Muscle of leg (tissue), 11 donors: ENCODE results near the gene ANKRD44. TPM values are rescaled to one million over a fixed set of nuclear protein-coding genes. Genes with fewer than 3 reads are reported as not detected.
"Not testable (repeated sequence)": the region's sequence is repeated elsewhere in the genome, so short reads cannot be mapped to it uniquely, and the experiment has no call there.

Experiments used
- DNase-seq: peaks from one replicate; pipeline ENCODE4 v3.0.0; 2013
- H3K27ac ChIP-seq: one replicate; pipeline ENCODE4 v1.5.1; 2013; ENCODE audit warnings: mild to moderate bottlenecking, low read length, control low read depth
- H3K27me3 ChIP-seq: one replicate; pipeline ENCODE4 v1.6.1; 2013; ENCODE audit warnings: low read length; ENCODE audit not compliant: control insufficient read depth, insufficient read depth
- H3K36me3 ChIP-seq: one replicate; pipeline ENCODE4 v1.6.1; 2013; ENCODE audit warnings: low read length; ENCODE audit not compliant: control insufficient read depth, insufficient read depth
- H3K4me1 ChIP-seq: one replicate; pipeline ENCODE4 v1.6.1; 2013; ENCODE audit warnings: low read length; ENCODE audit not compliant: control insufficient read depth, insufficient read depth
- H3K4me3 ChIP-seq: one replicate; pipeline ENCODE4 v1.5.1; 2013; ENCODE audit warnings: low read length, control low read depth
- H3K9me3 ChIP-seq: replicated peaks from 2 replicates; pipeline ENCODE4 v1.6.1; 2013; ENCODE audit warnings: low read depth, low read length; ENCODE audit not compliant: control insufficient read depth
- WGBS: methylation state at CpG from one replicate; pipeline ENCODE4 v1.1.5; 2013; ENCODE audit warnings: missing lambda C conversion rate; ENCODE audit not compliant: insufficient coverage; 5-methylcytosine and 5-hydroxymethylcytosine counted together
- polyA plus RNA-seq, 8 donors: library from polyadenylated mRNA; unstranded; fragments of 120-200 nt; gene quantifications; one replicate each; pipeline versions ENCODE4 v1.2.1 to v1.2.3, GENCODE V29; 2013; ENCODE audit warnings: inconsistent platforms in 1 of 8, low replicate concordance in 1 of 8; ENCODE audit not compliant: insufficient read length in 8 of 8, insufficient read depth in 1 of 8
- total RNA-seq: library from RNA; stranded (reverse); fragments of 120-200 nt; gene quantifications from one replicate; pipeline ENCODE4 v1.2.4, GENCODE V29; 2013

The ANKRD44 gene
- total and polyA plus RNA-seq, 9 donors, result 10.6 to 26.3 (median 15.6) TPM

DNA sequence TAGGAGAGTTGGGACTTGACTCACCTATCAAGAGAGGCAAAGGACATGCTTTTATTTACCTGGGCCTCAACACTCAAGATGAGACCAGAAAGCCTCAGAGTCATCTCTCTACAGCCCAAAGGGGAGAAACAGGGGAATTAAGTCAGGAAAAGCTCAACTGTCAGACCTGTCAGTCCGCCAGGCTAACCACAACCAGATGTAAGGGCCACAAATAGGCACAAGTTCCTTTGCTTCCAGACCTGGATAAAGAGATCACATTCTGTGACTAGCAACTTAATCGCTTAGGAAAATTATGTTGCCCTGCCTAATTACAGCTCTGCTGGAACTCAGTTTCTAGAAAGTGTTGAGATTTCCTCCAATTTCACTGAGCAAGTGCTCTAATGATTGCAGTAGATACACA is 67.9 kb downstream of the ANKRD44 start:
- H3K4me1 ChIP-seq, result peaks cover 5% of the 10 kb centered on the region
- WGBS, result no CpG with 5 or more reads among the region's 2 CpGs
- H3K27ac ChIP-seq, result no peak overlapping the region
- DNase-seq, result no peak
- H3K4me3 ChIP-seq, result no peak overlapping the region
- H3K9me3 ChIP-seq, result no peaks in the 10 kb centered on the region
- no peaks in the 10 kb centered on the region for H3K27me3 ChIP-seq
- H3K36me3 ChIP-seq, result no peaks in the 10 kb centered on the region

DNA sequence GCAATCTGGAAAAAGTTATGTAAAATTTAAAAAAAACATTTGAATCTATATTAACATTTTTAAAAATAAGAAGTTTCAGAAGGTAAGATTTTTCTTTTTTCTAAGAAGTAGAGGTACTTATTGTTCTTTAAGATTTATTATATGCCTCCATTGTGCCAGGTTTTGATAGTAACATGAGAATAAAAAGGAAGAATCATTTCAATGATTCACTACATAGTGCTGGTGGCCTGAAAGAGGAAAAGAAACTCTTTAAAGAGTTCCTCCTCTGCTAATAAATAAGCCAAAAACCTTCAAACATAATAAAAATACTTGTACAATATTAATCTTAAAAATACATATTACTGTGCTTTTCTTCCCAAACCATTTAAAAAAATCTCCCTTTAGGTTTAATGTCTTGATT is 69.0 kb downstream of the ANKRD44 start:
- no peak for DNase-seq
- Histone ChIP-seq H3K9me3 (no peaks in the 10 kb centered on the region), H3K4me1 (peaks cover 5% of the 10 kb centered on the region), H3K27ac (no peak overlapping the region), H3K27me3 (no peaks in the 10 kb centered on the region), H3K4me3 (no peak overlapping the region), H3K36me3 (no peaks in the 10 kb centered on the region)

DNA sequence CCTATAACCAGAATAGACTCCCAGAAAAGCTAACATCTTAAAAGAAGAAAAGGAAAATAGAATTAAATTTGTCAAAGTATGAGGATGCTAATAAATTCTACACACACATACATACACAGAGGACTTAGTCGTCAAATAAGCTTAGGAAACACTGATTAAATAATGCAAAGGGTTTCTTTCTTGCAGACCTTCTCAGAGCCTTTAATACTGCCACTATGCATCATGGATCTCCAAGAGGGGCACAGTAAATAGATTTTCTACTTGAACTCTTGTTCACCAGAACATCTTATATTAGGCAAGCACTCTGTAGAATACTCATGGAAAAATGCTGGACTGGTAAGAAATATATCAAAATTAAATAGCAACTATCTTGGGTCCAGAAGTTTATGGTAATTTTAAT is 69.4 kb downstream of the ANKRD44 start:
- WGBS, result no CpG with 5 or more reads among the region's 1 CpG
- H3K27ac ChIP-seq, result no peak overlapping the region
- DNase-seq, result no peak
- H3K27me3 ChIP-seq, result no peaks in the 10 kb centered on the region
- peaks cover 5% of the 10 kb centered on the region for H3K4me1 ChIP-seq
- no peaks in the 10 kb centered on the region for H3K36me3 ChIP-seq
- H3K4me3 ChIP-seq, result no peak overlapping the region
- H3K9me3 ChIP-seq, result no peaks in the 10 kb centered on the region

DNA sequence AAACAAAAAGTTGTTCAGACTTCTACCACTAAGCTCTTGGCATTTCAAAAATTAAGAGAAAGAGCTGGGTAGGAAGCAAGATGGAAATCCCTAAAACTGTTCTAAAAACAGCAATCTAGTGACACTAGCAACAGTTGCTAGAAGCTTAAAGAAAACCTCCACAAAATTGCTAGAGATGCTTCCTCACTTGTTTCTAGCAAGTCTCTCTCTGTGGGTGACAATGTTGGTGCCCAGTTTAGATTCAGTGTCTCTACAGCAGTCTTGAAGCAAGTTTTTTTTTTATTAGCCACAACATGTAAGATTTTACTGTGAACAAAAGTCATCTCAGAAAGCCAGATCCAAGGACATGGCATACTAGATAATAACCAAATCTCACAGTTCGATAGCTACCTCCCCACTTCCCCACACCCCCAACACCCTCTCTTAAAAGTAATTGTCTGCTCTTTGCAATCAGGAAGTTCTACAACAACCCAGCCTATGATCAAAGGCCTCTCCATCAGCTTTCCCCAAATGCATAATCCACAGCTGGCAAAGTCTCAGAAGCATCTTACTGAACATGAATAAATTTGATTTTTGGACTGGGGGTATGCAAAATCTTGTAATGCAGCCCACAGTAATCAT is 70.0 kb downstream of the ANKRD44 start:
- 55% methylated on average over 1 of the region's 1 CpG for WGBS
- DNase-seq, result no peak
- Histone ChIP-seq H3K4me1 (peaks cover 5% of the 10 kb centered on the region), H3K9me3 (no peaks in the 10 kb centered on the region), H3K36me3 (no peaks in the 10 kb centered on the region), H3K27ac (no peak overlapping the region), H3K27me3 (no peaks in the 10 kb centered on the region), H3K4me3 (no peak overlapping the region)

DNA sequence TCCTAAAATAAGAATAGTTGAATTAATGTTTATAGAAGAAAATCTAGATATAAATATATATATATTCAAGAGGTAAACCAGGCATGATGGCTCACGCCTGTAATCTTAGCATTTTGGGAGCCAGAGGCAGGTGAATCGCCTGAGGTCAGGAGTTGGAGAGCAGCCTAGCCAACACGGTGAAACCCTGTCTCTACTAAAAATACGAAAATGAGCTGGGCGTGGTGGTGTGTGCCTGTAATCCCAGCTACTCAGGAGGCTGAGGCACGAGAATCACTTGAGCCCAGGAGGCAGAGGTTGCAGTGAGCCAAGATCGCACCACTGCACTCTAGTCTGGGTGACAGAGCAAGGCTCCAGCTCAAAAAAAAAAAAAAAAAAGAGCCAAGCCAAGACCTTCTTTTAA is 70.6 kb downstream of the ANKRD44 start:
- H3K36me3 ChIP-seq, H3K27ac ChIP-seq, H3K27me3 ChIP-seq, H3K4me1 ChIP-seq, DNase-seq, H3K4me3 ChIP-seq, H3K9me3 ChIP-seq: not testable (repeated sequence)
- WGBS, result 54% methylated on average over 5 of the region's 7 CpGs

DNA sequence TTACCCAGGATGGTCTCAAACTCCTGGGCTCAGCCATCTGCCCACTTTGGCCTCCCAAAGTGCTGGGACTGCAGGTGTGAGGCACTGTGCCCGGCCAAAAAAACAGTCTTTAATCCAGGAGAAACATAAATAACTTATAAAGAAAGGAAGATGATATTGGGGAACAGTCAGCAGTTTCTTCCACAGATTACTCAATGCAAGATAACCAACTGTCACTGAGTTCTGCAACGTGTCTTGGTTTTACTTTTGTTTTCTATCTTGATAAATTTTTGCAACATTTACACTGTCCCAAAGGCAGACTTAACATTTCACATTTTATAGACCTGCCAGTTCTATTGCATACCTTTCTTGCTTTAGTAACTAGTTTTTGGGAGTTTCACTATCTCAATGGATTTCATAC is 71.1 kb downstream of the ANKRD44 start:
- no peak overlapping the region for H3K27ac ChIP-seq
- WGBS, result no CpG with 5 or more reads among the region's 2 CpGs
- no peaks in the 10 kb centered on the region for H3K36me3 ChIP-seq
- H3K9me3 ChIP-seq, result no peaks in the 10 kb centered on the region
- peaks cover 5% of the 10 kb centered on the region for H3K4me1 ChIP-seq
- no peaks in the 10 kb centered on the region for H3K27me3 ChIP-seq
- no peak overlapping the region for H3K4me3 ChIP-seq
- no peak for DNase-seq

DNA sequence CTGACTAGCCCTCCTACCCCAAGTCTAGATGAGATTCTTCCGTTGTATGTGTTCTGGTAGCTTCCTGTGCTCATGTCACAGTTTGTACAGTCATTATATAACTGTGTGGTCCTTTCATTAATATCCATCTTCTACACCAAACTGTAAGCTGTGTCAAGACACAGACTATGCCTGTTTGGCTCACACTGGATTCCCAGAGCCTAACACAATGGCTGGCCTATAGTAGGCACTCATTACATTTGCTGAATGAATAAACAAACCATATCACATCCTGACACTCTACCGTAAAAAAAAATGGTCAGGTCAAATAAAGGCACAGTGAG is 72.6 kb downstream of the ANKRD44 start:
- Histone ChIP-seq H3K27ac (no peak overlapping the region), H3K4me1 (peaks cover 5% of the 10 kb centered on the region), H3K27me3 (no peaks in the 10 kb centered on the region), H3K4me3 (no peak overlapping the region), H3K9me3 (no peaks in the 10 kb centered on the region), H3K36me3 (no peaks in the 10 kb centered on the region)
- no CpG with 5 or more reads among the region's 2 CpGs for WGBS
- no peak for DNase-seq

DNA sequence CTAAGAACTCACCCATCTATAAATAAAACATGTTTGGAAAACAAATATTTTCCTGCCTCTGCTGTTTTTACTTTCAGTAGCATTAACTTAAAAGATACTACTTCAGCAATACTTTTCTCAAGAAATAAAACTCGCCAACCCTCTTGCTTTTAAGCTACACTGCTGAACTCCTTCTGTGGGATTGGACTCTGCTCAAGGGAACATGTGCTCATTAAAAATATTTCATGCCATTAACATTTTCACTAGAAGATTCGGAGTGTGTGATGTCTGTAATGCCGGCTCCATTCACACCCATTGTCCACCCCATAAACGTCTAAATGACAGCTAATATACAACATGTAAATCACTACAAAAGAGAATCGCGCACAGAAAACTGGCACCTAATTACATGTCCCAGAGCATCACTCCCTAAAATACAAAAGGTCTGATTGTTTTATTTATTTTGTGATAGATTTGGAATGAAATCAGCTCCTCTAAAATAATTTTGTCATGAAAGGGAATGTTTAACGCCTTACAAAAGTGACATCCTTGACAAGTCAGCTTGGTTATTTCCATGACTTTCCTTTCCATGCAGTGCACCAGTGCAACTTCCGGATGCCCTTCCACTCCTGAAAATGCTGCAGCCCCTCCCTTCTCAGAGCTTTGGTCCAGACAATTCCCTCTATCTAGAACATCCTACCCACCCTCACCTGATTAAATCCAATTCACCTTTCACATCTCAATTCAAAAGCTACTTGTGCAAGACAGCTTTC is 73.1 kb downstream of the ANKRD44 start:
- Histone ChIP-seq H3K36me3 (no peaks in the 10 kb centered on the region), H3K9me3 (no peaks in the 10 kb centered on the region), H3K27me3 (no peaks in the 10 kb centered on the region), H3K4me1 (peaks cover 2% of the 10 kb centered on the region), H3K27ac (no peak overlapping the region), H3K4me3 (no peak overlapping the region)
- DNase-seq, result no peak
- 98% methylated on average over 4 of the region's 8 CpGs for WGBS

DNA sequence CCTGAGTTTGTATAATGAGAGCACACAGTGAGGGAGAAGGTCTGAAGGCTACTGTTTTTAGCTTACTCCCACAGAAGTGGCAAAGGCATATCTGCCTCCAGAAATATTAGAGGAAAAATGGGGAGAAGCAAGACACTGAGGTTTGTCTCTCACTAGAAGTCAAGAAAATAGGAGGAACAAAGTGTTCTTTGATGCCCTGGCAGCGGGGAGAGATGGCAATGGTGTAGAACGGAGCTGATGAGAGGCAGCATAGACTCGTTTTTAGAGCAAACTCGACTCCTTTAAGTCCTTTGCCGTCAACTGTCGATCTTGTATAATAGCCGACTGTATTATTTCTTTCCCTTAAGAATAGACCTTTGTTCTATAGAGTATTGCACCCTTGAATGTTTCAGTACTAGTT is 73.8 kb downstream of the ANKRD44 start:
- H3K27ac ChIP-seq, result no peak overlapping the region
- H3K4me1 ChIP-seq, result peaks cover 2% of the 10 kb centered on the region
- no peaks in the 10 kb centered on the region for H3K36me3 ChIP-seq
- 80% methylated on average over 3 of the region's 7 CpGs for WGBS
- H3K27me3 ChIP-seq, result no peaks in the 10 kb centered on the region
- no peak for DNase-seq
- H3K9me3 ChIP-seq, result no peaks in the 10 kb centered on the region
- no peak overlapping the region for H3K4me3 ChIP-seq

DNA sequence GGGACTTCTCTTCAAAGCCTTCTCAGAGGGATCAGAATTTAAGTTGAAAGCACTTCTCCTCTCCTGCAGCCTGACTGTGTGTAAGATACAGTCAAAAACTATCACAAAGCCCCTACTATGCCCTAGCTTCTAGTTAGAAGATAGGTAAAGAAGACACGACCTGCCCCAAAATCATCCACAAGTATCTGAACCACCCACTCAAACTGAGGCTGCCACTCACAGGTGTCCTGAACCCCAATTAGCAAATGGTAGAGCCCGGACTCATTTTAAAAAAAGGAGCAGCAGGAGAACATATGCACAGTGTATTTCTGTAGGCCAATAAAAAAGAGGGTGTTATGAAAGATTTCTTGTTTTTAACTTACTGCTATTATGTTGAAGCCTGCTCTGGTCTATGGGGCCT is 74.4 kb downstream of the ANKRD44 start:
- H3K27ac ChIP-seq, result no peak overlapping the region

DNA sequence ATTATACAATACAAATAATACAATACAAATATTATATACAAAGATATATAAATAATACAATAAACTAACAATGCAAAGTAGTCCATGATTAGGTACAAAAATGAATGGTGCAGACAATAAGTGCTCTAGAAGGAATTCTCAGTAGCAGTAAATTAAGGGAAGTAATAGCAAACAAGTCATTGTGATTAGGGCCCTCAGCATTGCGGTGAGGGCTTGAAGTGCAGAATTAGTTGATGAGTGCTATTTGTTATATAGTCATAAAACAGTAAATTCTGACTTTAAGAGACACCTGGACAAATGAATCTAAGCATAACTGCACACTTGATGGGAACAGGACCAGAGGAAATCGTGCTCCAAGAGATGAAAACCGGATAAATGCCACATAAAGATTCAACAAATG is 74.9 kb downstream of the ANKRD44 start:
- Histone ChIP-seq H3K4me3 (no peak overlapping the region), H3K27me3 (no peaks in the 10 kb centered on the region), H3K27ac (no peak overlapping the region), H3K4me1 (peaks cover 3% of the 10 kb centered on the region), H3K9me3 (no peaks in the 10 kb centered on the region), H3K36me3 (no peaks in the 10 kb centered on the region)
- no peak for DNase-seq
- 77% methylated on average over 2 of the region's 3 CpGs for WGBS

More for the DNA sequence above, 74.4 kb downstream of the ANKRD44 start:
- Histone ChIP-seq H3K4me1 (peaks cover 2% of the 10 kb centered on the region), H3K36me3 (no peaks in the 10 kb centered on the region), H3K27me3 (no peaks in the 10 kb centered on the region), H3K4me3 (no peak overlapping the region), H3K9me3 (no peaks in the 10 kb centered on the region)
- WGBS, result no CpG with 5 or more reads among the region's 2 CpGs
- DNase-seq, result no peak
